ENCODE data around the gene INCENP. TPM values are rescaled to one million over a fixed set of nuclear protein-coding genes. Genes with fewer than 3 reads are reported as not detected.

The INCENP gene
- polyA plus RNA-seq, 1 experiment, result 14.2 TPM

- no peak for DNase-seq (ENCODE audit: low read depth)
- ChIA-PET CTCF (interaction anchor here (2.5 kb wide), 1 partner anchor 13 kb away, joined by 8 read pairs; no protein-coding TSS in a partner anchor), POLR2A (no interaction called here)
- no peaks in the 10 kb centered on the region for H3K27me3 ChIP-seq (ENCODE audit: control insufficient read depth, insufficient read depth, low read length)
- TF ChIP-seq CTCF (IDR thresholded peaks at IDR 0.05; ENCODE audit: insufficient read depth, low read depth, low read length), result no peak
- peaks cover 11% of the 10 kb centered on the region for H3K36me3 ChIP-seq (ENCODE audit: control insufficient read depth, insufficient read depth, low read length)
- no peak overlapping the region for H3K4me3 ChIP-seq (ENCODE audit: low read depth, low read length)
Measured at GRCh38 chr11:62129590-62130282, 5.9 kb downstream of the INCENP start.

- TF ChIP-seq CTCF (IDR thresholded peaks at IDR 0.05; ENCODE audit: insufficient read depth, low read depth, low read length), result no peak
- CTCF ChIA-PET, result interaction anchor here (0.9 to 2.5 kb wide), 4 partner anchors 12 to 180 kb away, joined by 3 to 8 read pairs (median 3); no protein-coding TSS in a partner anchor
- POLR2A ChIA-PET, result no interaction called here
- Histone ChIP-seq H3K36me3 (ENCODE audit: control insufficient read depth, insufficient read depth, low read length) (peaks cover 11% of the 10 kb centered on the region), H3K27me3 (ENCODE audit: control insufficient read depth, insufficient read depth, low read length) (no peaks in the 10 kb centered on the region), H3K4me3 (ENCODE audit: low read depth, low read length) (no peak overlapping the region)
- no peak for DNase-seq (ENCODE audit: low read depth)
Measured at GRCh38 chr11:62130283-62131169, 6.7 kb downstream of the INCENP start.

- ChIA-PET POLR2A (no interaction called here), CTCF (interaction anchor here (0.9 to 2.5 kb wide), 4 partner anchors 12 to 180 kb away, joined by 3 to 8 read pairs (median 3); no protein-coding TSS in a partner anchor)
- no peak for DNase-seq (ENCODE audit: low read depth)
- no peaks in the 10 kb centered on the region for H3K27me3 ChIP-seq (ENCODE audit: control insufficient read depth, insufficient read depth, low read length)
- peaks cover 11% of the 10 kb centered on the region for H3K36me3 ChIP-seq (ENCODE audit: control insufficient read depth, insufficient read depth, low read length)
- no peak for TF ChIP-seq CTCF (IDR thresholded peaks at IDR 0.05; ENCODE audit: insufficient read depth, low read depth, low read length)
- H3K4me3 ChIP-seq (ENCODE audit: low read depth, low read length), result no peak overlapping the region
Measured at GRCh38 chr11:62131170-62131464, 7.3 kb downstream of the INCENP start.

- no peak overlapping the region for H3K4me3 ChIP-seq (ENCODE audit: low read depth, low read length)
- peaks cover 11% of the 10 kb centered on the region for H3K36me3 ChIP-seq (ENCODE audit: control insufficient read depth, insufficient read depth, low read length)
- CTCF ChIA-PET, result interaction anchor here (2.5 kb wide), 1 partner anchor 11 kb away, joined by 8 read pairs; no protein-coding TSS in a partner anchor
- POLR2A ChIA-PET, result no interaction called here
- TF ChIP-seq CTCF (IDR thresholded peaks at IDR 0.05; ENCODE audit: insufficient read depth, low read depth, low read length), result no peak
- no peak for DNase-seq (ENCODE audit: low read depth)
- H3K27me3 ChIP-seq (ENCODE audit: control insufficient read depth, insufficient read depth, low read length), result no peaks in the 10 kb centered on the region
Measured at GRCh38 chr11:62132191-62132590, 8.4 kb downstream of the INCENP start.

GRCh38 chr11:62132689-62133293 lies 9.0 kb downstream of the INCENP start:
- DNase-seq (ENCODE audit: low read depth), result no peak
- H3K36me3 ChIP-seq (ENCODE audit: control insufficient read depth, insufficient read depth, low read length), result peaks cover 11% of the 10 kb centered on the region
- CTCF ChIA-PET, result no interaction called here

More at GRCh38 chr11:62132689-62133293, 9.0 kb downstream of the INCENP start:
- POLR2A ChIA-PET, result no interaction called here
- TF ChIP-seq CTCF (IDR thresholded peaks at IDR 0.05; ENCODE audit: insufficient read depth, low read depth, low read length), result no peak
- Histone ChIP-seq H3K4me3 (ENCODE audit: low read depth, low read length) (no peak overlapping the region), H3K27me3 (ENCODE audit: control insufficient read depth, insufficient read depth, low read length) (no peaks in the 10 kb centered on the region)

Data from BJ (cell line).